Endothelial cell (in vitro differentiated cells): ENCODE results near the gene LSM14A. TPM values are rescaled to one million over a fixed set of nuclear protein-coding genes. Genes with fewer than 3 reads are reported as not detected.
A peak's percentile ranks its signal among the peaks of the same experiment; 100 is the strongest.

ENCODE experiments used
- DNase-seq: peaks from one replicate; pipeline ENCODE4 v3.0.0; 2021; ENCODE audit warnings: low spot score
- H3K27ac Mint-ChIP-seq: one replicate; pipeline ENCODE4 v1.8.0; 2021; ENCODE audit warnings: mixed read lengths, inconsistent platforms; ENCODE audit not compliant: unreplicated experiment
- H3K27me3 Mint-ChIP-seq: one replicate; pipeline ENCODE4 v1.8.0; 2021; ENCODE audit warnings: mild to moderate bottlenecking, moderate library complexity, mixed read lengths, inconsistent platforms; ENCODE audit not compliant: unreplicated experiment
- H3K36me3 Mint-ChIP-seq: one replicate; pipeline ENCODE4 v1.8.0; 2021; ENCODE audit warnings: mild to moderate bottlenecking, low read depth, mixed read lengths, inconsistent platforms; ENCODE audit not compliant: unreplicated experiment
- H3K4me1 Mint-ChIP-seq: one replicate; pipeline ENCODE4 v1.8.0; 2021; ENCODE audit warnings: mild to moderate bottlenecking, mixed read lengths, inconsistent platforms; ENCODE audit not compliant: unreplicated experiment
- H3K4me3 Mint-ChIP-seq: one replicate; pipeline ENCODE4 v1.8.0; 2021; ENCODE audit warnings: mild to moderate bottlenecking, mixed read lengths, inconsistent platforms; ENCODE audit not compliant: unreplicated experiment
- H3K9me3 Mint-ChIP-seq: one replicate; pipeline ENCODE4 v1.8.0; 2021; ENCODE audit warnings: mixed read lengths, inconsistent platforms; ENCODE audit not compliant: unreplicated experiment
- CTCF ChIP-seq: fragments of 200-600 bp; sonication (generic); IDR thresholded peaks from one replicate; pipeline ENCODE4 v1.5.0; 2021; ENCODE audit warnings: antibody characterized with exemption; ENCODE audit not compliant: unreplicated experiment
- total RNA-seq: library from RNA; stranded (reverse); fragmentation: NEBNext Ultra II Directional; extraction: Animal tissue kit (Norgen Biotek cat#: 25700); gene quantifications from one replicate; pipeline ENCODE4 v1.2.1, GENCODE V29; 2021; ENCODE audit not compliant: unreplicated experiment

LSM14A gene
- total RNA-seq, 1 donor from 2014 or later = 137 TPM

GRCh38 chr19:34228762-34229161 lies 56.5 kb downstream of the LSM14A start:
- no peaks in the 10 kb centered on the region for H3K9me3 Mint-ChIP-seq
- no peaks in the 10 kb centered on the region for H3K4me1 Mint-ChIP-seq
- no peak overlapping the region for H3K4me3 Mint-ChIP-seq
- H3K36me3 Mint-ChIP-seq = peaks cover 37% of the 10 kb centered on the region
- no peak for DNase-seq
- TF ChIP-seq CTCF = no peak
- no peak overlapping the region for H3K27ac Mint-ChIP-seq
- H3K27me3 Mint-ChIP-seq = peaks cover 6% of the 10 kb centered on the region

- H3K36me3 Mint-ChIP-seq = peaks cover 32% of the 10 kb centered on the region
- H3K9me3 Mint-ChIP-seq = no peaks in the 10 kb centered on the region
- peak overlapping the region; percentile 56 for H3K4me3 Mint-ChIP-seq
- H3K27ac Mint-ChIP-seq = no peak overlapping the region
- TF ChIP-seq CTCF = no peak
- no peaks in the 10 kb centered on the region for H3K4me1 Mint-ChIP-seq
- peaks cover 6% of the 10 kb centered on the region for H3K27me3 Mint-ChIP-seq
- no peak for DNase-seq
Observed at GRCh38 chr19:34229721-34230120, 57.4 kb downstream of the LSM14A start.

- H3K4me1 Mint-ChIP-seq = peaks cover under 1% of the 10 kb centered on the region
- H3K36me3 Mint-ChIP-seq = peaks cover 28% of the 10 kb centered on the region
- H3K9me3 Mint-ChIP-seq = no peaks in the 10 kb centered on the region
- no peak for DNase-seq
- no peak overlapping the region for H3K4me3 Mint-ChIP-seq
- no peak overlapping the region for H3K27ac Mint-ChIP-seq
- H3K27me3 Mint-ChIP-seq = peaks cover 9% of the 10 kb centered on the region
- no peak for TF ChIP-seq CTCF
Observed at GRCh38 chr19:34230820-34231219, 58.5 kb downstream of the LSM14A start.

GRCh38 chr19:34231439-34231838 lies 59.1 kb downstream of the LSM14A start:
- no peaks in the 10 kb centered on the region for H3K9me3 Mint-ChIP-seq
- H3K4me3 Mint-ChIP-seq = no peak overlapping the region
- H3K27me3 Mint-ChIP-seq = peaks cover 10% of the 10 kb centered on the region
- no peak for DNase-seq
- peaks cover 6% of the 10 kb centered on the region for H3K4me1 Mint-ChIP-seq
- no peak overlapping the region for H3K27ac Mint-ChIP-seq
- H3K36me3 Mint-ChIP-seq = peaks cover 28% of the 10 kb centered on the region
- no peak for TF ChIP-seq CTCF

- peaks cover 26% of the 10 kb centered on the region for H3K36me3 Mint-ChIP-seq
- H3K27ac Mint-ChIP-seq = peak overlapping the region; percentile 75
- H3K9me3 Mint-ChIP-seq = no peaks in the 10 kb centered on the region
- H3K27me3 Mint-ChIP-seq = peaks cover 13% of the 10 kb centered on the region
- peaks cover 11% of the 10 kb centered on the region for H3K4me1 Mint-ChIP-seq
- no peak for TF ChIP-seq CTCF
- no peak for DNase-seq
- no peak overlapping the region for H3K4me3 Mint-ChIP-seq
Observed at GRCh38 chr19:34232566-34233481, 60.5 kb downstream of the LSM14A start.
